Loucy (cell line): Measurements from ENCODE around the gene DCPS.
"Not testable (repeated sequence)": the region's sequence is repeated elsewhere in the genome, so short reads cannot be mapped to it uniquely, and the experiment has no call there.

Experiments used
- H2AFZ ChIP-seq: fragments of 200-600 bp; sonication (generic); 2 replicates; pipeline ENCODE4 v1.6.0; 2016; ENCODE audit warnings: antibody characterized with exemption, mild to moderate bottlenecking, low read length, moderate library complexity
- H3F3A ChIP-seq: fragments of 200-600 bp; 2 replicates; pipeline ENCODE4 v1.6.0; 2016; ENCODE audit warnings: antibody characterized with exemption, low read depth, mild to moderate bottlenecking
- H3K27me3 ChIP-seq: fragments of 200-600 bp; sonication (generic); 2 replicates; pipeline ENCODE4 v1.6.1; 2014; ENCODE audit warnings: low read length, mild to moderate bottlenecking; ENCODE audit not compliant: insufficient read depth, poor library complexity, severe bottlenecking
- H3K36me3 ChIP-seq: fragments of 200-600 bp; sonication (generic); 2 replicates; pipeline ENCODE4 v1.6.1; 2016; ENCODE audit warnings: low read length; ENCODE audit not compliant: insufficient read depth
- H3K4me1 ChIP-seq: fragments of 200-600 bp; sonication (generic); 2 replicates; pipeline ENCODE4 v1.5.1; 2014; ENCODE audit warnings: low read length, mild to moderate bottlenecking; ENCODE audit not compliant: insufficient read depth, poor library complexity, severe bottlenecking
- H3K4me2 ChIP-seq: fragments of 200-600 bp; sonication (generic); 2 replicates; pipeline ENCODE4 v1.6.0; 2014; ENCODE audit warnings: antibody characterized with exemption, low read length, low read depth, mild to moderate bottlenecking; ENCODE audit not compliant: poor library complexity, severe bottlenecking
- H3K4me3 ChIP-seq: fragments of 200-600 bp; sonication (generic); 2 replicates; pipeline ENCODE4 v1.5.1; 2014; ENCODE audit warnings: low read length, mild to moderate bottlenecking, mixed read lengths; ENCODE audit not compliant: poor library complexity, severe bottlenecking
- H3K79me2 ChIP-seq: fragments of 200-600 bp; sonication (generic); 2 replicates; pipeline ENCODE4 v1.6.1; 2014; ENCODE audit warnings: low read length; ENCODE audit not compliant: insufficient read depth
- H3K9ac ChIP-seq: fragments of 200-600 bp; sonication (generic); 2 replicates; pipeline ENCODE4 v1.6.0; 2014; ENCODE audit warnings: mild to moderate bottlenecking, low read depth, low read length, moderate library complexity; ENCODE audit not compliant: poor library complexity, severe bottlenecking
- H3K9me2 ChIP-seq: fragments of 200-600 bp; sonication (generic); replicated peaks from 2 replicates; pipeline ENCODE4 v1.6.1; 2016; ENCODE audit warnings: low read depth, low read length, mixed read lengths
- H3K9me3 ChIP-seq: fragments of 200-600 bp; sonication (generic); 2 replicates; pipeline ENCODE4 v1.6.1; 2014; ENCODE audit warnings: mild to moderate bottlenecking, antibody characterized with exemption, low read length, low read depth; ENCODE audit not compliant: insufficient read depth
- H4K20me1 ChIP-seq: fragments of 200-600 bp; sonication (generic); 2 replicates; pipeline ENCODE4 v1.6.0; 2014; ENCODE audit warnings: antibody characterized with exemption, low read length, mild to moderate bottlenecking; ENCODE audit not compliant: insufficient read depth, poor library complexity, severe bottlenecking
- CTCF ChIP-seq: fragments of 200-600 bp; sonication (generic); conservative IDR thresholded peaks from 2 replicates; pipeline ENCODE4 v1.5.1; 2014; ENCODE audit warnings: mild to moderate bottlenecking, antibody characterized with exemption, low read length
- EZH2phosphoT487 ChIP-seq: fragments of 200-600 bp; IDR thresholded peaks from 2 replicates; pipeline ENCODE4 v1.6.1; 2018; ENCODE audit warnings: antibody characterized with exemption, mild to moderate bottlenecking, moderate library complexity, borderline replicate concordance

DCPS gene

GRCh38 chr11:126345283-126345682 is 41.4 kb downstream of the DCPS start:
- no peaks in the 10 kb centered on the region for H3K27me3 ChIP-seq
- H2AFZ ChIP-seq: no peak overlapping the region
- H3K9me2 ChIP-seq: no peaks in the 10 kb centered on the region
- H3F3A ChIP-seq: no peaks in the 10 kb centered on the region; the same call in 1 of the 2 replicates
- H4K20me1 ChIP-seq: peaks cover 8% of the 10 kb centered on the region
- peaks cover 52% of the 10 kb centered on the region for H3K4me1 ChIP-seq
- H3K4me2 ChIP-seq: no peak overlapping the region
- no peak overlapping the region for H3K9ac ChIP-seq
- H3K36me3 ChIP-seq: peaks cover 41% of the 10 kb centered on the region; the same call in 1 of the 2 replicates
- H3K4me3 ChIP-seq: no peak overlapping the region
- peaks cover 36% of the 10 kb centered on the region for H3K79me2 ChIP-seq
- no peaks in the 10 kb centered on the region for H3K9me3 ChIP-seq
- TF ChIP-seq EZH2phosphoT487: no peak
- TF ChIP-seq CTCF: no peak

- TF ChIP-seq EZH2phosphoT487 (no peak), CTCF (no peak)
- Histone ChIP-seq H3K4me3 (no peak overlapping the region), H3K4me1 (peaks cover 52% of the 10 kb centered on the region), H3K9me2 (no peaks in the 10 kb centered on the region), H3K4me2 (no peak overlapping the region), H2AFZ (no peak overlapping the region), H3K9ac (peak overlapping the region; percentile 20), H3K9me3 (no peaks in the 10 kb centered on the region), H3K27me3 (no peaks in the 10 kb centered on the region), H3K36me3 (peaks cover 41% of the 10 kb centered on the region; the same call in 1 of the 2 replicates), H4K20me1 (peaks cover 8% of the 10 kb centered on the region), H3K79me2 (peaks cover 43% of the 10 kb centered on the region), H3F3A (no peaks in the 10 kb centered on the region; the same call in 1 of the 2 replicates)
Observed at GRCh38 chr11:126345759-126346585, 42.1 kb downstream of the DCPS start.

- Histone ChIP-seq H3F3A (no peaks in the 10 kb centered on the region; the same call in 1 of the 2 replicates), H3K27me3 (no peaks in the 10 kb centered on the region), H3K79me2 (peaks cover 49% of the 10 kb centered on the region), H2AFZ (no peak overlapping the region), H3K9me2 (no peaks in the 10 kb centered on the region), H3K4me2 (no peak overlapping the region), H3K9me3 (no peaks in the 10 kb centered on the region), H3K4me1 (peaks cover 52% of the 10 kb centered on the region), H4K20me1 (peaks cover 10% of the 10 kb centered on the region), H3K36me3 (peaks cover 41% of the 10 kb centered on the region; the same call in 1 of the 2 replicates), H3K9ac (no peak overlapping the region), H3K4me3 (no peak overlapping the region)
- TF ChIP-seq EZH2phosphoT487 (no peak), CTCF (no peak)
Observed at GRCh38 chr11:126346586-126346940, 42.7 kb downstream of the DCPS start.

GRCh38 chr11:126346946-126347345 is 43.1 kb downstream of the DCPS start:
- not testable (repeated sequence) for H3K9me3 ChIP-seq, H3K9ac ChIP-seq, H3F3A ChIP-seq, H3K27me3 ChIP-seq, H2AFZ ChIP-seq, H3K4me2 ChIP-seq, H3K4me3 ChIP-seq, H3K9me2 ChIP-seq
- peaks cover 10% of the 10 kb centered on the region for H4K20me1 ChIP-seq
- H3K4me1 ChIP-seq: peaks cover 52% of the 10 kb centered on the region
- H3K79me2 ChIP-seq: peaks cover 53% of the 10 kb centered on the region
- peaks cover 41% of the 10 kb centered on the region; the same call in 1 of the 2 replicates for H3K36me3 ChIP-seq
